Prostate gland (tissue), 2 donors: Measurements from ENCODE around the gene SLC25A3.

Experiments
- CTCF ChIP-seq, 4 experiments: fragments of 200-600 bp in 2 of 4; fragments of 450-650 bp in 2 of 4; sonication (generic) in 2 of 4; IDR thresholded peaks; 1 replicate in 3 of 4; 2 replicates in 1 of 4; pipeline ENCODE4 v1.5.1; 2016 to 2019; ENCODE audit warnings: antibody characterized with exemption in 4 of 4, mild to moderate bottlenecking in 2 of 4, moderate library complexity in 2 of 4
- POLR2A ChIP-seq: fragments of 450-650 bp; IDR thresholded peaks from one replicate; pipeline ENCODE4 v1.6.1; 2016; ENCODE audit warnings: antibody characterized with exemption, mild to moderate bottlenecking
- POLR2AphosphoS5 ChIP-seq: sonication (generic); formaldehyde crosslinking; IDR thresholded peaks from one replicate; pipeline ENCODE4 v1.6.1; 2017; ENCODE audit warnings: antibody characterized with exemption

- TF ChIP-seq POLR2AphosphoS5 (no peak), CTCF (IDR thresholded peaks at IDR 0.05) (no peak), POLR2A (no peak)
Observed at GRCh38 chr12:98594050-98594835, 757 bp downstream of the SLC25A3 start.
